GM18858 (cell line): Measurements from ENCODE around the gene CNPY1.

Source experiments
- ATAC-seq: cut with Tn5 transposase; IDR thresholded peaks from one replicate; pipeline ENCODE4 v1.9.1; 2021; ENCODE audit not compliant: unreplicated experiment

CNPY1 gene

GRCh38 chr7:155560196-155560885 lies 14.0 kb upstream of the CNPY1 start:
- no peak for ATAC-seq

GRCh38 chr7:155559519-155560108 lies 13.3 kb upstream of the CNPY1 start:
- ATAC-seq, result no peak

- ATAC-seq, result no peak
Observed at GRCh38 chr7:155558961-155559360, 12.6 kb upstream of the CNPY1 start.

- ATAC-seq, result no peak
Observed at GRCh38 chr7:155558351-155558750, 12.0 kb upstream of the CNPY1 start.

GRCh38 chr7:155557778-155558177 lies 11.4 kb upstream of the CNPY1 start:
- ATAC-seq, result no peak

- no peak for ATAC-seq
Observed at GRCh38 chr7:155556763-155557162, 10.4 kb upstream of the CNPY1 start.

GRCh38 chr7:155555116-155555695 lies 8.8 kb upstream of the CNPY1 start:
- no peak for ATAC-seq

- ATAC-seq, result no peak
Observed at GRCh38 chr7:155553871-155554270, 7.5 kb upstream of the CNPY1 start.

GRCh38 chr7:155551785-155552611 lies 5.6 kb upstream of the CNPY1 start:
- no peak for ATAC-seq

GRCh38 chr7:155550916-155551315 lies 4.6 kb upstream of the CNPY1 start:
- no peak for ATAC-seq

- no peak for ATAC-seq
Observed at GRCh38 chr7:155549226-155549625, 2.9 kb upstream of the CNPY1 start.

GRCh38 chr7:155547161-155547791 lies 917 bp upstream of the CNPY1 start:
- ATAC-seq, result no peak

- ATAC-seq, result no peak
Observed at GRCh38 chr7:155545348-155545747, 1.0 kb downstream of the CNPY1 start.

- no peak for ATAC-seq
Observed at GRCh38 chr7:155544485-155544884, 1.9 kb downstream of the CNPY1 start.

GRCh38 chr7:155543926-155544325 lies 2.4 kb downstream of the CNPY1 start:
- ATAC-seq, result no peak

GRCh38 chr7:155543011-155543876 lies 3.1 kb downstream of the CNPY1 start:
- ATAC-seq, result no peak

- ATAC-seq, result no peak
Observed at GRCh38 chr7:155541986-155542675, 4.2 kb downstream of the CNPY1 start.

GRCh38 chr7:155540553-155540952 lies 5.8 kb downstream of the CNPY1 start:
- no peak for ATAC-seq

- ATAC-seq, result no peak
Observed at GRCh38 chr7:155538293-155538692, 8.1 kb downstream of the CNPY1 start.

GRCh38 chr7:155536451-155536850 lies 9.9 kb downstream of the CNPY1 start:
- no peak for ATAC-seq
